ENCODE measurements around the gene AFDN.

Gene AFDN

GRCh38 chr6:167791091-167791779, 35.5 kb upstream of the AFDN start:
- H3K4me3 ChIP-seq (replicated peaks in 1 of 2; ENCODE audit: low read depth in 2 of 2, low read length in 2 of 2): no peak overlapping the region
- DNase-seq (ENCODE audit: low read depth in 2 of 2): peak; percentile 10 to 26
- TF ChIP-seq CTCF (IDR thresholded peaks at IDR 0.05; ENCODE audit: low read depth, low read length): no peak

GRCh38 chr6:167791780-167792478, 34.8 kb upstream of the AFDN start:
- DNase-seq (ENCODE audit: low read depth in 2 of 2): no peak
- no peak for TF ChIP-seq CTCF (IDR thresholded peaks at IDR 0.05; ENCODE audit: low read depth, low read length)
- no peak overlapping the region for H3K4me3 ChIP-seq (replicated peaks in 1 of 2; ENCODE audit: low read depth in 2 of 2, low read length in 2 of 2)

DNA sequence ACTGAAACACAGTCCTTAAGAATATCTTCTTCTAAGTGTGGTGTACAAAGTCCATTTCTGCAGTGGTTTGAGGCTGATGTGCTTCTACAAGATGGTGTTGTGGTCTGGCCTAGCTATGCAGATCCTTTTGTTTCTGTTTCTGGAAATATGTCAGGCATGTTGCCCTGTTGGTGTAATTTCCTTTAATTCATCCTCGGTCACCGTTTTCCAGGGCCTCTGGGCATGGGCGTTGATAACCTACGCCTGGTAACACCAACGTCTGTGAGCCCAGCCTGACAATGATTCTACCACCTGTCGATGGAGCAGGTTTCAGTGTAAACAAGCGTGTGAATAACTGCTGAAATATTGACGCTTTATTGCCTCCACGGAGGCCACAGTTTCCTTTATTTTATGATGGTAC, 33.3 kb upstream of the AFDN start:
- TF ChIP-seq CTCF (IDR thresholded peaks at IDR 0.05; ENCODE audit: low read depth, low read length): no peak
- peak; percentile 7 to 21 for DNase-seq (ENCODE audit: low read depth in 2 of 2)
- H3K4me3 ChIP-seq (replicated peaks in 1 of 2; ENCODE audit: low read depth in 2 of 2, low read length in 2 of 2): no peak overlapping the region

DNA sequence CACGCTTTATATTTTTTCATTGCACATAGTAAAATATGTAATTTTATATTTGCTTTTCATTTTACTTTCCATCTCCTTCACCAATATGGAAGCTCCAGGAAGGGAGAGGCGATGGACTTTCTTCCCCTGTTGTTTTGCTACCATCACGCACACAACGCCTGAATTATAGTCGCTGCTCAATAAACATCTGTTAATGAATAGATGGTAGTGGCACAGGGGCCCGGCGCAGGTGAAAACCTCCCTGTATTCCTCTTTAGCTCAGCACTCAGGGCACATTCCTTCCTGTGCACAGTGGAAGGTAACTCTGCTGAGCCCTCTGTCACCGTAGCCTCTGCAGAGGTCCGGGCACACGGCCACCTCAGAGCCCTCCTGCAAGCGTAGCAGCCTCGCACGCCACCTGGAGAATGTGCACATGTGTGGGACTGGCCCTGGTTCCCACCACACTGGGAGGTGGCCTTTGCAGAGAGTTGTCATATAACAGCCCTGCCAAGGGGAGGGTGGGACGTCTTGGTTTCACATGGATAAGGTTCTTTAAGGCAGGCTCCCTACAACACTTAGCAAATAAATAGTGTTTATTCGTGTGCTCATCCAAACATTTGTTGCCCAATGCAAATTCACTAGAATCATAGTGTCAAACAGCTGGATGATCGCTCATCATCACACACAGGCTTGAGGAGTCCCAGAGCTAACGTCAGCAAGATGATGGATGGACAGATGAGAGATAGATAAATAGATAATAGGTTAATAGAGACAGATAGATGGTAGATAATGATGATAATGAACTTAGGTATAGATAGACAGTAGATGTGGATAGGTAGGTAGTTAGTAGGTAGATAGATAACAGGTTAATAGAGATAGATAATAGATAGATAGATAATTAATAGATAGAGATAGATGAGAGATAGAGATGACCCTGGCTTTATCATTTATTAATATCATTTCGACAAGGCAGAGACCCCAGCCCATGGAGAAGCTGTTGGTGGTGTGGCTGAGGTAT, 32.3 kb upstream of the AFDN start:
- no peak for TF ChIP-seq CTCF (IDR thresholded peaks at IDR 0.05; ENCODE audit: low read depth, low read length)
- no peak overlapping the region for H3K4me3 ChIP-seq (replicated peaks in 1 of 2; ENCODE audit: low read depth in 2 of 2, low read length in 2 of 2)
- DNase-seq (ENCODE audit: low read depth in 2 of 2): no peak

GRCh38 chr6:167795321-167795811, 31.3 kb upstream of the AFDN start:
- TF ChIP-seq CTCF (IDR thresholded peaks at IDR 0.05; ENCODE audit: low read depth, low read length): no peak
- no peak for DNase-seq (ENCODE audit: low read depth in 2 of 2)
- H3K4me3 ChIP-seq (replicated peaks in 1 of 2; ENCODE audit: low read depth in 2 of 2, low read length in 2 of 2): no peak overlapping the region

GRCh38 chr6:167795874-167796191, 30.9 kb upstream of the AFDN start:
- H3K4me3 ChIP-seq (replicated peaks in 1 of 2; ENCODE audit: low read depth in 2 of 2, low read length in 2 of 2): no peak overlapping the region
- DNase-seq (ENCODE audit: low read depth in 2 of 2): no peak
- no peak for TF ChIP-seq CTCF (IDR thresholded peaks at IDR 0.05; ENCODE audit: low read depth, low read length)
